OCI-LY7 (cell line): Measurements from ENCODE around the gene FAM170B. TPM values are rescaled to one million over a fixed set of nuclear protein-coding genes. Genes with fewer than 3 reads are reported as not detected.

Experiments used
- BruUV-seq: library from RNA; stranded (reverse); fragments of 400-500 nt; replicated peaks from 2 replicates; lab custom pipeline; 2021; lab: Mats Ljungman, UMichigan
- CTCF ChIA-PET: fragments of 300-600 bp; sonication (Branson Sonifier 250); formaldehyde crosslinking; loops from one replicate; lab custom pipeline; 2022; ENCODE audit warnings: antibody characterized with exemption; ENCODE audit not compliant: unreplicated experiment; lab: Charles Lee
- POLR2A ChIA-PET: fragments of 300-600 bp; sonication (Branson Sonifier 250); formaldehyde crosslinking; loops from one replicate; lab custom pipeline; 2022; ENCODE audit warnings: antibody characterized with exemption; lab: Charles Lee
- DNase-seq: peaks from one replicate; pipeline ENCODE4 v3.0.0-alpha.2; 2015; ENCODE audit warnings: low spot score
- H2AFZ ChIP-seq: fragments of 200-600 bp; sonication (generic), shearing (Covaris generic); 2 replicates; pipeline ENCODE4 v1.6.1; 2014; ENCODE audit warnings: mild to moderate bottlenecking, antibody characterized with exemption, low read length, moderate library complexity
- H3K27ac ChIP-seq: fragments of 200-600 bp; sonication (generic); 2 replicates; pipeline ENCODE4 v1.5.1; 2014; ENCODE audit warnings: mixed run types, low read depth, mild to moderate bottlenecking, moderate library complexity, low read length, inconsistent platforms; ENCODE audit not compliant: poor library complexity, severe bottlenecking
- H3K36me3 ChIP-seq: fragments of 200-600 bp; sonication (generic); 2 replicates; pipeline ENCODE4 v1.6.1; 2014; ENCODE audit warnings: mild to moderate bottlenecking, antibody characterized with exemption, low read length, moderate library complexity, mixed read lengths; ENCODE audit not compliant: insufficient read depth
- H3K4me1 ChIP-seq: fragments of 200-600 bp; sonication (generic); 2 replicates; pipeline ENCODE4 v1.5.1; 2014; ENCODE audit warnings: mild to moderate bottlenecking, low read length; ENCODE audit not compliant: insufficient read depth, poor library complexity, severe bottlenecking
- H3K4me2 ChIP-seq: fragments of 200-600 bp; sonication (generic); 2 replicates; pipeline ENCODE4 v1.6.1; 2014; ENCODE audit warnings: mild to moderate bottlenecking, low read length
- H3K4me3 ChIP-seq: fragments of 200-600 bp; sonication (generic); 2 replicates; pipeline ENCODE4 v1.5.1; 2014; ENCODE audit warnings: mild to moderate bottlenecking, low read depth, low read length; ENCODE audit not compliant: poor library complexity, severe bottlenecking
- H3K79me2 ChIP-seq: fragments of 200-600 bp; sonication (generic); 2 replicates; pipeline ENCODE4 v1.6.1; 2016; ENCODE audit warnings: low read depth, mild to moderate bottlenecking, low read length, moderate library complexity, mixed read lengths; ENCODE audit not compliant: insufficient read depth
- H3K9me2 ChIP-seq: fragments of 200-600 bp; sonication (generic); 2 replicates; pipeline ENCODE4 v1.6.1; 2016; ENCODE audit warnings: mild to moderate bottlenecking, low read length, mixed read lengths; ENCODE audit not compliant: insufficient read depth
- H3K9me3 ChIP-seq: fragments of 200-600 bp; sonication (generic); 2 replicates; pipeline ENCODE4 v1.6.1; 2014; ENCODE audit warnings: mild to moderate bottlenecking, mixed run types, low read length, mixed read lengths
- H4K20me1 ChIP-seq: fragments of 200-600 bp; sonication (generic); 2 replicates; pipeline ENCODE4 v1.6.1; 2014; ENCODE audit warnings: mild to moderate bottlenecking, antibody characterized with exemption, low read length, moderate library complexity, mixed read lengths; ENCODE audit not compliant: insufficient read depth
- CTCF ChIP-seq: fragments of 200-600 bp; sonication (generic); conservative IDR thresholded peaks from 2 replicates; pipeline ENCODE4 v1.5.1; 2014; ENCODE audit warnings: mild to moderate bottlenecking, antibody characterized with exemption, low read length, moderate library complexity, mixed read lengths
- EZH2phosphoT487 ChIP-seq: fragments of 200-600 bp; sonication (generic); IDR thresholded peaks from 2 replicates; pipeline ENCODE4 v1.6.1; 2018; ENCODE audit warnings: low read depth, borderline replicate concordance, mild to moderate bottlenecking, mixed run types, antibody characterized with exemption, low read length, moderate library complexity, mixed read lengths
- intact Hi-C: fragments of 100-400 bp; cut with micrococcal nuclease; formaldehyde crosslinking; loops from one replicate; pipeline ENCODE4 v1.10.0; 2022; ENCODE audit not compliant: unreplicated experiment
- total RNA-seq, 2 experiments: library from RNA; depleted of rRNA in 1 of 2; stranded (reverse); fragments of >200 nt in 1 of 2; shearing (Covaris generic) in 1 of 2; gene quantifications; 2 replicates each; pipeline ENCODE4 v1.2.3, GENCODE V29; 2014 to 2022

Gene FAM170B
- total RNA-seq, 2 experiments from 2014 or later, result 0.23 to 0.38 TPM

- H3K9me3 ChIP-seq, result no peaks in the 10 kb centered on the region
- ChIA-PET CTCF (no interaction called here), POLR2A (interaction anchor here (0.5 to 1.6 kb wide), 5 partner anchors 13 to 246 kb away, joined by 3 to 5 read pairs (median 3); no protein-coding TSS in a partner anchor)
- intact Hi-C loops, result no loop called here
- no peak overlapping the region for H3K4me3 ChIP-seq
- H3K4me2 ChIP-seq, result no peak overlapping the region
- no peaks in the 10 kb centered on the region for H3K79me2 ChIP-seq
- no TSS peak for BruUV-seq
- H3K9me2 ChIP-seq, result no peaks in the 10 kb centered on the region
- H2AFZ ChIP-seq, result no peak overlapping the region
- no peaks in the 10 kb centered on the region for H4K20me1 ChIP-seq
- no peak for DNase-seq
- peaks cover 4% of the 10 kb centered on the region for H3K4me1 ChIP-seq
- no peak overlapping the region for H3K27ac ChIP-seq
- TF ChIP-seq CTCF (no peak), EZH2phosphoT487 (no peak)
- no peaks in the 10 kb centered on the region for H3K36me3 ChIP-seq
These were observed 20.1 kb downstream of the FAM170B start for GRCh38 chr10:49113741-49114141.

GRCh38 chr10:49112851-49113250 lies 21.0 kb downstream of the FAM170B start:
- POLR2A ChIA-PET, result interaction anchor here (0.6 to 1.6 kb wide), 6 partner anchors 9 to 180 kb away, joined by 3 to 5 read pairs (median 4); no protein-coding TSS in a partner anchor

More at GRCh38 chr10:49112851-49113250, 21.0 kb downstream of the FAM170B start:
- no peaks in the 10 kb centered on the region for H3K9me2 ChIP-seq
- H3K27ac ChIP-seq, result no peak overlapping the region
- H3K4me2 ChIP-seq, result no peak overlapping the region
- H2AFZ ChIP-seq, result no peak overlapping the region
- H3K79me2 ChIP-seq, result no peaks in the 10 kb centered on the region
- H3K36me3 ChIP-seq, result no peaks in the 10 kb centered on the region
- no peak for TF ChIP-seq CTCF
- no peak for TF ChIP-seq EZH2phosphoT487
- intact Hi-C loops, result no loop called here
- H3K9me3 ChIP-seq, result no peaks in the 10 kb centered on the region
- peaks cover 4% of the 10 kb centered on the region for H3K4me1 ChIP-seq
- no peak for DNase-seq
- CTCF ChIA-PET, result no interaction called here
- H4K20me1 ChIP-seq, result no peaks in the 10 kb centered on the region
- no peak overlapping the region for H3K4me3 ChIP-seq
- BruUV-seq, result no TSS peak
